DOHH2 (cell line): ENCODE results near the gene PATZ1.
A peak's percentile ranks its signal among the peaks of the same experiment; 100 is the strongest.

Source experiments
- H3F3A ChIP-seq: fragments of 200-600 bp; sonication (generic), shearing (Covaris generic); 2 replicates; pipeline ENCODE4 v1.6.0; 2016; ENCODE audit warnings: antibody characterized with exemption, mild to moderate bottlenecking; ENCODE audit not compliant: control insufficient read depth, insufficient read depth
- H3K27ac ChIP-seq: fragments of 200-600 bp; sonication (generic); 2 replicates; pipeline ENCODE4 v1.5.1; 2014; ENCODE audit warnings: low read depth, mild to moderate bottlenecking, low read length, moderate library complexity
- H3K27me3 ChIP-seq: fragments of 200-600 bp; sonication (generic); 2 replicates; pipeline ENCODE4 v1.6.1; 2014; ENCODE audit warnings: mild to moderate bottlenecking, low read length, mixed read lengths; ENCODE audit not compliant: control insufficient read depth
- H3K36me3 ChIP-seq: fragments of 200-600 bp; sonication (generic); 2 replicates; pipeline ENCODE4 v1.6.1; 2014; ENCODE audit warnings: mild to moderate bottlenecking, low read length, moderate library complexity, mixed read lengths; ENCODE audit not compliant: control insufficient read depth
- H3K4me1 ChIP-seq: fragments of 200-600 bp; sonication (generic); 2 replicates; pipeline ENCODE4 v1.6.1; 2014; ENCODE audit warnings: mild to moderate bottlenecking, low read length, mixed read lengths; ENCODE audit not compliant: control insufficient read depth
- H3K4me2 ChIP-seq: fragments of 200-600 bp; sonication (generic); 2 replicates; pipeline ENCODE4 v1.6.0; 2014; ENCODE audit warnings: mild to moderate bottlenecking, low read length, moderate library complexity
- H3K4me3 ChIP-seq: fragments of 200-600 bp; sonication (generic); 2 replicates; pipeline ENCODE4 v1.5.1; 2014; ENCODE audit warnings: mild to moderate bottlenecking, low read length, mixed read lengths
- H3K79me2 ChIP-seq: fragments of 200-600 bp; sonication (generic); 2 replicates; pipeline ENCODE4 v1.6.1; 2014; ENCODE audit warnings: mild to moderate bottlenecking, low read length, mixed read lengths; ENCODE audit not compliant: control insufficient read depth
- H3K9me2 ChIP-seq: fragments of 200-600 bp; sonication (generic); replicated peaks from 2 replicates; pipeline ENCODE4 v1.6.1; 2014; ENCODE audit warnings: mild to moderate bottlenecking, low read length, mixed read lengths; ENCODE audit not compliant: control insufficient read depth
- H3K9me3 ChIP-seq: fragments of 200-600 bp; sonication (generic); 2 replicates; pipeline ENCODE4 v1.6.1; 2014; ENCODE audit warnings: antibody characterized with exemption, low read length, mixed read lengths; ENCODE audit not compliant: control insufficient read depth, insufficient read depth
- H4K20me1 ChIP-seq: fragments of 200-600 bp; sonication (generic); 2 replicates; pipeline ENCODE4 v1.6.0; 2014; ENCODE audit warnings: low read depth, mild to moderate bottlenecking, antibody characterized with exemption, low read length, moderate library complexity; ENCODE audit not compliant: control insufficient read depth, insufficient read depth
- EZH2phosphoT487 ChIP-seq: fragments of 200-600 bp; sonication (generic); IDR thresholded peaks from 2 replicates; pipeline ENCODE4 v1.6.1; 2017; ENCODE audit warnings: borderline replicate concordance, mild to moderate bottlenecking, antibody characterized with exemption, low read length, moderate library complexity, mixed read lengths
- TF ChIP-seq, protein P1 (sequence below): fragments of 200-600 bp; sonication (generic); IDR thresholded peaks from one replicate; pipeline ENCODE4 v1.5.1; 2014; ENCODE audit warnings: antibody characterized with exemption, mild to moderate bottlenecking, low read depth, low read length; ENCODE audit not compliant: poor library complexity, severe bottlenecking

PATZ1 gene

DNA sequence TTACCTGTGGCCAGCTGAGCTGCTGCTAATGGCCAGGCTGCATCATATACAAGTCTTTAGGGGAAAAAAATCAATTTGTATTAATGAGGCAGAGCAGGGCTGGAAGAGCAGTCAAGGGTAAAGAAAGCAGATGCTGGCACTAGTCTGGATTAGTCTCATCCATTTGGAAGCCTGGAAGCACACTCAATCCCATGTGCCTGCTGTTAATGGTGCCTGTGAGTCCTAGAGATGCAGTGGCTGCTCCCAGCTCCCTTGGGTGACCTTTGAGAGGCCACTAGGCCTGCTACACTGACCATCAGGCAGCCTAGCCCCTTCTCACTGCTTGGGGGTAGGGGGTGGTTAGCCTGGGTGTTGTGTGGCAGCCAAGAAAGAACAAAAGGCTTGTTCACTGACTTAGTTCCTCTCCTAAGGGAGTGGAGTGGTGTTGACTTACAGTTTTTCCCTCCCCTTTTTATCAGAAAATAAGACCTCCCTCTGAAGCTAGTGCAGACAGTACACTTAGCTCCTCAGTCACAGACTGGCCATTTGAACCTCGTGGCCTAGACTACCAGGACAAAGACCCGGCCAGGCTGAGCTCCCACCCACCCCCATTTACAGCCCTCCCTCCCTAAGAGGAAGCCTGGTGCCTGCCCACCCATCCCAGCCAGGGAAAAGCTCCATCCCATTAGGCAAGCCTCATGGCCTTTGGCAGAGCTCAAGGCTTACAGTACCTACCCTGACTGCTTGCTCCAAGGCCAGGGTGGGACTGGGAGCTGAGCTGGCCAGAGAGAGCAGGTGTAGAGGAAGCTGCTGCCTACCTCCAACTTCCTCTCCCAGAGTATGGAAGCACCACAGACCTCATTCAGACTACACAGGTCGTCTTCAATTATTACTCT, 61.6 kb downstream of the PATZ1 start:
- no peak for TF ChIP-seq EZH2phosphoT487
- TF ChIP-seq, protein P1, sequence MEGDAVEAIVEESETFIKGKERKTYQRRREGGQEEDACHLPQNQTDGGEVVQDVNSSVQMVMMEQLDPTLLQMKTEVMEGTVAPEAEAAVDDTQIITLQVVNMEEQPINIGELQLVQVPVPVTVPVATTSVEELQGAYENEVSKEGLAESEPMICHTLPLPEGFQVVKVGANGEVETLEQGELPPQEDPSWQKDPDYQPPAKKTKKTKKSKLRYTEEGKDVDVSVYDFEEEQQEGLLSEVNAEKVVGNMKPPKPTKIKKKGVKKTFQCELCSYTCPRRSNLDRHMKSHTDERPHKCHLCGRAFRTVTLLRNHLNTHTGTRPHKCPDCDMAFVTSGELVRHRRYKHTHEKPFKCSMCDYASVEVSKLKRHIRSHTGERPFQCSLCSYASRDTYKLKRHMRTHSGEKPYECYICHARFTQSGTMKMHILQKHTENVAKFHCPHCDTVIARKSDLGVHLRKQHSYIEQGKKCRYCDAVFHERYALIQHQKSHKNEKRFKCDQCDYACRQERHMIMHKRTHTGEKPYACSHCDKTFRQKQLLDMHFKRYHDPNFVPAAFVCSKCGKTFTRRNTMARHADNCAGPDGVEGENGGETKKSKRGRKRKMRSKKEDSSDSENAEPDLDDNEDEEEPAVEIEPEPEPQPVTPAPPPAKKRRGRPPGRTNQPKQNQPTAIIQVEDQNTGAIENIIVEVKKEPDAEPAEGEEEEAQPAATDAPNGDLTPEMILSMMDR, result no peak
- H3K9me2 ChIP-seq, result no peaks in the 10 kb centered on the region
- no peak overlapping the region; the same call in 1 of the 2 replicates for H3K27ac ChIP-seq
- H3K4me3 ChIP-seq, result no peak overlapping the region
- no peaks in the 10 kb centered on the region for H3K27me3 ChIP-seq
- H3K79me2 ChIP-seq, result peaks cover 25% of the 10 kb centered on the region
- H3K9me3 ChIP-seq, result no peaks in the 10 kb centered on the region
- H3K36me3 ChIP-seq, result peaks cover 92% of the 10 kb centered on the region
- peaks cover 25% of the 10 kb centered on the region for H3F3A ChIP-seq
- H4K20me1 ChIP-seq, result no peaks in the 10 kb centered on the region
- H3K4me2 ChIP-seq, result peak overlapping the region; percentile 20; the same call in 1 of the 2 replicates
- peaks cover 53% of the 10 kb centered on the region for H3K4me1 ChIP-seq

DNA sequence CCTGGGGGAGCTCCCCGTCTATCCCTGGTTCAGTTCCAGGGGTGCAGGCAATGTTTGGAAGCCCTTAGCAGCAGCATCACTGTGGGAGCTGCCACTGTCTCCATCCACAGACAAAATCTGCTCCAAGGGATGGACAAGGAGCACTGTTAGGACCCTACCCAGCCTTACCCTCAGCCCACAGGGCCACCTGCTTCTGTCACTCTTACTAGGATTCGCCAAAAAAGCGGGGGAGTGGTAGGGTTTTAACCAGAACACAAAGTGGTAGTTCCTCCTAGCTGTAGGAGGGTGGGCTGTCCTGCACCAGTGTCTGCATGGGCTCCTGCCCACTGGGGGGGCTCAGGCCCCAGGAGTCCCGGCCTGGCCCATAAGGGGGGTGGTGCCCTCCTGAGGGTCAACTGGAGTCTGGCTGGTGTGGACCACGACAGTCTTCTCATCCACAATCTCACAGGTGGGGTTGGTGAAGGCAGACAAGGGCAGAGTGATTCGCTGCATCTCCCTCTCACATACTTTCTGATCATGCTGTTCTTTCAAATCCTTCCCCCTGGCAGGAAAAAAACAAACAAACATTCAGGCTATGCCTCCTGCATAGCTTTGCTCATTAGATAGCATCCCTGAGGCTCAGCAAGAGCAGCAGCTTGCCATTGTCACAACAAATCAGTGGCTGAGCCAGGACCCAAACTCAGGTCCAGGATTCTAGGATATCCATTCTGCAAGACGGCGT, 63.2 kb downstream of the PATZ1 start:
- H3K36me3 ChIP-seq, result peaks cover 94% of the 10 kb centered on the region
- no peak overlapping the region for H3K4me2 ChIP-seq
- H4K20me1 ChIP-seq, result no peaks in the 10 kb centered on the region
- H3K79me2 ChIP-seq, result peaks cover 11% of the 10 kb centered on the region
- TF ChIP-seq, protein P1, result no peak
- TF ChIP-seq EZH2phosphoT487, result no peak
- H3K9me3 ChIP-seq, result no peaks in the 10 kb centered on the region
- H3K27me3 ChIP-seq, result no peaks in the 10 kb centered on the region
- H3K4me3 ChIP-seq, result no peak overlapping the region
- H3K27ac ChIP-seq, result no peak overlapping the region
- H3K4me1 ChIP-seq, result peaks cover 36% of the 10 kb centered on the region
- H3F3A ChIP-seq, result peaks cover 14% of the 10 kb centered on the region
- no peaks in the 10 kb centered on the region for H3K9me2 ChIP-seq

DNA sequence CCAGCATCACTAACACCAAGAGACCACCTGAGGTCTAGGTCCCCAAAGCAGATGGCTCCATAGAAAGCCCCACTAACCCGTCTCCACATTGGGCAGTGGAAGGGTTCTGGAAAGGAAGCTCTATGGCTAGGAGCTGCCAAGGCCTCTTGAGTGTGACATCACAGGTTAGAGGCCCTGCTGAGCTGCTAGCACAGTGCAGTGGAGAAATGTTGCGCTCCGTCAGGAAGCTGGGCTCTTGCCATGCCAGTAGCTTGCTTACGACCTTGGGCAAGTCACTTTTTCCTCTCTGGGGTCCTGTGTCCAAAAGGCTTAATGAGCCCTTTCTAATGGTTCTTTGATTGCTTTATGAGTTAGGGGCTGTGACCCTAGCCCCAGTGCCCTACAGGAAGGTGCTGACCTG, 64.4 kb downstream of the PATZ1 start:
- no peak for TF ChIP-seq EZH2phosphoT487
- TF ChIP-seq, protein P1, result no peak
- H3K9me2 ChIP-seq, result no peaks in the 10 kb centered on the region
- no peaks in the 10 kb centered on the region for H3K9me3 ChIP-seq
- H3K36me3 ChIP-seq, result peaks cover 90% of the 10 kb centered on the region
- peaks cover 25% of the 10 kb centered on the region for H3K4me1 ChIP-seq
- H3K4me2 ChIP-seq, result no peak overlapping the region
- peaks cover 11% of the 10 kb centered on the region for H3F3A ChIP-seq
- H4K20me1 ChIP-seq, result no peaks in the 10 kb centered on the region
- no peaks in the 10 kb centered on the region for H3K27me3 ChIP-seq
- H3K4me3 ChIP-seq, result no peak overlapping the region
- peaks cover 7% of the 10 kb centered on the region for H3K79me2 ChIP-seq
- H3K27ac ChIP-seq, result no peak overlapping the region
